ENCODE data around the gene PSORS1C1. TPM values are rescaled to one million over a fixed set of nuclear protein-coding genes. Genes with fewer than 3 reads are reported as not detected.

Gene PSORS1C1
- polyA plus RNA-seq, 1 experiment: 0.94 TPM

- no peak for DNase-seq (ENCODE audit: low read depth, low spot score)
- no peak overlapping the region for H3K4me3 ChIP-seq (ENCODE audit: low read depth, low read length)
- no peaks in the 10 kb centered on the region; the same call in 1 of the 2 replicates for H3K9me3 ChIP-seq (ENCODE audit: control insufficient read depth, insufficient read depth, low read length)
- ChIA-PET POLR2A (no interaction called here), CTCF (interaction anchor here (0.7 to 2.2 kb wide), 15 partner anchors 9 to 237 kb away, joined by 3 to 10 read pairs (median 4); partner anchors contain the start of genes PSORS1C2 and TCF19)
- H3K27me3 ChIP-seq (ENCODE audit: control insufficient read depth, insufficient read depth, low read length): peaks cover 13% of the 10 kb centered on the region
- no peak overlapping the region for H3K27ac ChIP-seq (ENCODE audit: low read depth, low read length)
- no peak for TF ChIP-seq CTCF (IDR thresholded peaks at IDR 0.05; ENCODE audit: low read depth, low read length)
These were observed 14.5 kb downstream of the PSORS1C1 start for GRCh38 chr6:31129130-31129529.

- Histone ChIP-seq H3K27me3 (ENCODE audit: control insufficient read depth, insufficient read depth, low read length) (peaks cover 13% of the 10 kb centered on the region), H3K9me3 (ENCODE audit: control insufficient read depth, insufficient read depth, low read length) (no peaks in the 10 kb centered on the region; the same call in 1 of the 2 replicates), H3K27ac (ENCODE audit: low read depth, low read length) (no peak overlapping the region), H3K4me3 (ENCODE audit: low read depth, low read length) (no peak overlapping the region)
- ChIA-PET CTCF (interaction anchor here (0.9 to 7.0 kb wide), 5 partner anchors 16 to 236 kb away, joined by 3 to 64 read pairs (median 5); partner anchors contain the start of gene PSORS1C1), POLR2A (no interaction called here)
- no peak for TF ChIP-seq CTCF (IDR thresholded peaks at IDR 0.05; ENCODE audit: low read depth, low read length)
- DNase-seq (ENCODE audit: low read depth, low spot score): no peak
These were observed 16.2 kb downstream of the PSORS1C1 start for GRCh38 chr6:31130751-31131150.

GRCh38 chr6:31131595-31131994 lies 17.0 kb downstream of the PSORS1C1 start:
- H3K27ac ChIP-seq (ENCODE audit: low read depth, low read length): no peak overlapping the region
- no peak for DNase-seq (ENCODE audit: low read depth, low spot score)
- ChIA-PET POLR2A (no interaction called here), CTCF (interaction anchor here (0.6 to 7.0 kb wide), 7 partner anchors 14 to 267 kb away, joined by 3 to 64 read pairs (median 5); no protein-coding TSS in a partner anchor)
- H3K27me3 ChIP-seq (ENCODE audit: control insufficient read depth, insufficient read depth, low read length): peaks cover 13% of the 10 kb centered on the region
- TF ChIP-seq CTCF (IDR thresholded peaks at IDR 0.05; ENCODE audit: low read depth, low read length): no peak
- no peaks in the 10 kb centered on the region for H3K9me3 ChIP-seq (ENCODE audit: control insufficient read depth, insufficient read depth, low read length)
- no peak overlapping the region for H3K4me3 ChIP-seq (ENCODE audit: low read depth, low read length)

GRCh38 chr6:31132806-31133205 lies 18.2 kb downstream of the PSORS1C1 start:
- Histone ChIP-seq H3K9me3 (ENCODE audit: control insufficient read depth, insufficient read depth, low read length) (no peaks in the 10 kb centered on the region), H3K4me3 (ENCODE audit: low read depth, low read length) (no peak overlapping the region), H3K27ac (ENCODE audit: low read depth, low read length) (no peak overlapping the region), H3K27me3 (ENCODE audit: control insufficient read depth, insufficient read depth, low read length) (peaks cover 13% of the 10 kb centered on the region)
- ChIA-PET POLR2A (no interaction called here), CTCF (interaction anchor here (0.5 to 7.0 kb wide), 6 partner anchors 9 to 234 kb away, joined by 3 to 64 read pairs (median 4); no protein-coding TSS in a partner anchor)
- no peak for DNase-seq (ENCODE audit: low read depth, low spot score)
- no peak for TF ChIP-seq CTCF (IDR thresholded peaks at IDR 0.05; ENCODE audit: low read depth, low read length)

- POLR2A ChIA-PET: no interaction called here
- Histone ChIP-seq H3K4me3 (ENCODE audit: low read depth, low read length) (no peak overlapping the region), H3K27ac (ENCODE audit: low read depth, low read length) (no peak overlapping the region), H3K27me3 (ENCODE audit: control insufficient read depth, insufficient read depth, low read length) (no peaks in the 10 kb centered on the region), H3K9me3 (ENCODE audit: control insufficient read depth, insufficient read depth, low read length) (no peaks in the 10 kb centered on the region; the same call in 1 of the 2 replicates)
- no peak for TF ChIP-seq CTCF (IDR thresholded peaks at IDR 0.05; ENCODE audit: low read depth, low read length)
- CTCF ChIA-PET: interaction anchor here (0.6 to 7.0 kb wide), 4 partner anchors 57 to 961 kb away, joined by 3 to 64 read pairs (median 8); no protein-coding TSS in a partner anchor
- DNase-seq (ENCODE audit: low read depth, low spot score): no peak
These were observed 21.1 kb downstream of the PSORS1C1 start for GRCh38 chr6:31135710-31136109.

Measured in AG04450 (cell line).